Naive B cell (primary cell): Measurements from ENCODE around the gene ATM. TPM values are rescaled to one million over a fixed set of nuclear protein-coding genes. Genes with fewer than 3 reads are reported as not detected.

Source experiments
- ATAC-seq, 2 donors: fragments of 150-1000 bp; cut with Tn5 transposase; 2 replicates each; pipeline ENCODE4 v1.10.0; 2021; ENCODE audit warnings: low read depth in 2 of 2, mild to moderate bottlenecking in 2 of 2, moderate library complexity in 2 of 2
- DNase-seq: peaks from one replicate; pipeline ENCODE4 v3.0.0; 2022
- H3K27ac Mint-ChIP-seq, 6 donors: one replicate each; pipeline ENCODE4 v1.8.0; 2020 to 2022; ENCODE audit warnings: mild to moderate bottlenecking in 6 of 6, mixed read lengths in 6 of 6, moderate library complexity in 5 of 6, inconsistent platforms in 2 of 6
- H3K27me3 Mint-ChIP-seq, 3 donors: one replicate each; pipeline ENCODE4 v1.8.0; 2021 to 2022; ENCODE audit warnings: mixed read lengths in 3 of 3, mild to moderate bottlenecking in 1 of 3
- H3K36me3 Mint-ChIP-seq, 2 donors: one replicate each; pipeline ENCODE4 v1.8.0; 2020 to 2022; ENCODE audit warnings: mixed read lengths in 2 of 2, inconsistent platforms in 1 of 2, mild to moderate bottlenecking in 1 of 2
- H3K4me1 Mint-ChIP-seq, 3 donors: one replicate each; pipeline ENCODE4 v1.8.0; 2020 to 2022; ENCODE audit warnings: mixed read lengths in 3 of 3, inconsistent platforms in 1 of 3, mild to moderate bottlenecking in 1 of 3, moderate library complexity in 1 of 3
- H3K4me3 Mint-ChIP-seq, 8 donors: one replicate each; pipeline ENCODE4 v1.8.0; 2020 to 2022; ENCODE audit warnings: mild to moderate bottlenecking in 8 of 8, mixed read lengths in 8 of 8, moderate library complexity in 8 of 8, inconsistent platforms in 2 of 8
- H3K9me3 Mint-ChIP-seq, 7 donors: one replicate each; pipeline ENCODE4 v1.8.0; 2020 to 2022; ENCODE audit warnings: mixed read lengths in 7 of 7, mild to moderate bottlenecking in 5 of 7, inconsistent platforms in 2 of 7, moderate library complexity in 1 of 7
- polyA plus RNA-seq, 6 donors: library from polyadenylated mRNA; unstranded; fragments of 300-500 nt; fragmentation: Illumina TruSeq; gene quantifications; one replicate each; pipeline ENCODE4 v1.2.3, GENCODE V29; 2021; ENCODE audit warnings: low read depth in 6 of 6

ATM gene
- polyA plus RNA-seq, 6 donors from 2014 or later = 36.3 to 68.2 (median 48.4) TPM

DNA sequence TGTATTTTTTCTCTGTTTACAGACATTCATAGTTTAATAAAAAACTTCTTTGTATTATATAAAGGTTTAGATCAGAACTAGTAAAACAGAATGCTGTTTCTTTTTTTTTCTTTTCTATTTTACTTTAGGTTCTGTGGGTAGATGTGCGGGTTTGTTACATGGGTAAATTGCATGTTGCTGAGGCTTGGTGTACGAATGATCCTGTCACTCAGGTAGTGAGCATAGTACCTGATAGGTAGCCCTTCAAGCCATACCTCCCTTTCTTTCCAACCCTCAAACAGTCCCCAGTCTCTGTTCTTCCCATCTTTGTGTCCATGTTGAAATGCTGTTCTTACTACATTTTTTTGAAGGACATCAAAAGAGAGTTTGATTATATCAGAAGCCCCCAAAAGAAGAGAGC is 3.2 kb downstream of the ATM start:
- Mint-ChIP-seq H3K4me3 (peak overlapping the region in 4 of 8 donors; percentile 68 to 84 (median 74)), H3K27ac (peak overlapping the region in 4 of 6 donors; percentile 54 to 97 (median 92)), H3K4me1 (peaks cover 24 to 30% (median 27%) of the 10 kb centered on the region in 3 donors), H3K27me3 (no peaks in the 10 kb centered on the region), H3K9me3 (no peaks in the 10 kb centered on the region), H3K36me3 (peaks cover 0 to 7% of the 10 kb centered on the region in 2 donors)
- DNase-seq (no peak), ATAC-seq (no peak)

DNA sequence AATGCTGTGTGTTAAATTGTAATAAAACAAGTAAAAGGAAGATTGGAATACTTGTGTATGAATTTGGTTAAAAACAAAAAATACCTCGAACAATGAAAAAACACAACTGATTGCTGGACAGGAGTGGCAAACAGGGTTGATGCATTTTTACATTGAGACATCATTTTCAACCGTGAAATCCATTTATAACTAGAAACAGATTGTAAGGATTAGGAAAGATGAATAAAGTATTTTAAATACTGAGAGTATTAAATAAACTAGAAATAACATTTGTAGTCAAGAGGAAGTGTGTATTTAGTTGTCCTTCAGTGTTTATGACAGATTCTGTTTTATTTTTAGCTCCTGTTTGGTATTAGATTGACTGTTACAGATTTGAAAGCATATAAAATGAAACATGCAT is 5.4 kb downstream of the ATM start:
- peak overlapping the region in 2 of 8 donors; percentile 65 to 68 for H3K4me3 Mint-ChIP-seq
- ATAC-seq = no peak
- H3K27ac Mint-ChIP-seq = peak overlapping the region in 2 of 6 donors; percentile 24 to 78
- no peak for DNase-seq
- no peaks in the 10 kb centered on the region for H3K9me3 Mint-ChIP-seq
- no peaks in the 10 kb centered on the region for H3K27me3 Mint-ChIP-seq
- peaks cover 8 to 14% of the 10 kb centered on the region in 2 donors for H3K36me3 Mint-ChIP-seq
- H3K4me1 Mint-ChIP-seq = peaks cover 24 to 29% (median 24%) of the 10 kb centered on the region in 3 donors

DNA sequence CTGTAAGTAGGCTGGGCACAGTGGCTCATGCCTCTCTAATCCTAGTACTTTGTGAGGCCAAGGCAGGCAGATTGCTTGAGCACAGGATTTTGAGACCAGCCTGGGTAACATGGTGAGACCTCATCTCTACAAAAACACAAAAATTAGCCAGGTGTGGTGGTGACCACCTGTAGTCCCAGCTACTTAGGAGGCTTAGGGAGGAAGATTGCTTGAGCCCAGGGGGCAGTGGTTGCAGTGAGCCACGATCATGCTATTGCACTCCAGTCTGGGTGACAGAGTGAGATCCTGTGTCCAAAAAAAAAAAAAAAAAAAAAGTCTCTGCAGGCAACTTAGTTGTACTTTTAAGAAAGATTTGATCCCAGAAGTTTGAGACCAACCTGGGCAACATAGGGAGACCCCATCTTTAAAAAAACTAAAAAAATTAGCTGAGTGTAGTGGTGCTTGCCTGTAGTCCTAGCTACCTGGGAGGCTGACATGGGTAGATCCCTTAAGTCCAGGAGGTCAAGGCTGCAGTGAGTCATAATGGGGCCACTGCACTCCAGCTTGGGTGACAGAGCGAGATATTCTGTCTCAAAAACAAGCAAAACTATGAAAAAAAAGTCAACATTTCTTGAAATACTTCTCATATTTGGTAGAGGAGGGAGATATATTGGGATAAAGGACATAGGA is 10.5 kb downstream of the ATM start:
- DNase-seq (no peak), ATAC-seq (no peak)
- Mint-ChIP-seq H3K4me1 (peaks cover 32 to 65% (median 38%) of the 10 kb centered on the region in 3 donors), H3K4me3 (peak overlapping the region in 1 of 8 donors; percentile 29), H3K27ac (peak overlapping the region in 2 of 6 donors; percentile 50 to 93), H3K9me3 (no peaks in the 10 kb centered on the region), H3K27me3 (no peaks in the 10 kb centered on the region), H3K36me3 (peaks cover 14 to 19% of the 10 kb centered on the region in 2 donors)

GRCh38 chr11:108235192-108235591 is 12.3 kb downstream of the ATM start:
- ATAC-seq (no peak), DNase-seq (no peak)
- Mint-ChIP-seq H3K36me3 (peaks cover 14 to 17% of the 10 kb centered on the region in 2 donors), H3K4me3 (peak overlapping the region in 1 of 8 donors; percentile 21), H3K27ac (peak overlapping the region in 1 of 6 donors; percentile 94), H3K27me3 (no peaks in the 10 kb centered on the region), H3K4me1 (peaks cover 34 to 64% (median 47%) of the 10 kb centered on the region in 3 donors), H3K9me3 (no peaks in the 10 kb centered on the region)

DNA sequence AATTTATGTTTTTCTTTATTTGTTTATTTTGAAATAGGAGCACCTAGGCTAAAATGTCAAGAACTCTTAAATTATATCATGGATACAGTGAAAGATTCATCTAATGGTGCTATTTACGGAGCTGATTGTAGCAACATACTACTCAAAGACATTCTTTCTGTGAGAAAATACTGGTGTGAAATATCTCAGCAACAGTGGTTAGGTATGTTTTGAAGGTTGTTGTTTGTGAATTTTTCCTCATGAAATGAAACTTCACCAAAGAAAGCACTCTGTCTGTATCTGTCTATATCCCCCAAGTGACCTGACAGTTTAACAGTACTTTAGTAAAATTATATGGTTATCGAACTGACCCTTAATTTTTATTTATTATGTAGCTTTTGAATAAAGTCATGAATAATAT is 12.8 kb downstream of the ATM start:
- peak overlapping the region; percentile 94 to 98 (median 96) for H3K27ac Mint-ChIP-seq
- peak overlapping the region in 7 of 8 donors; percentile 72 to 90 (median 80) for H3K4me3 Mint-ChIP-seq
- DNase-seq (no peak), ATAC-seq (no peak)
- no peaks in the 10 kb centered on the region for H3K9me3 Mint-ChIP-seq
- H3K36me3 Mint-ChIP-seq = peaks cover 14 to 19% of the 10 kb centered on the region in 2 donors
- H3K4me1 Mint-ChIP-seq = peaks cover 36 to 64% (median 50%) of the 10 kb centered on the region in 3 donors
- no peaks in the 10 kb centered on the region for H3K27me3 Mint-ChIP-seq

- Mint-ChIP-seq H3K4me1 (peaks cover 34 to 62% (median 52%) of the 10 kb centered on the region in 3 donors), H3K4me3 (peak overlapping the region; percentile 72 to 90 (median 82)), H3K27me3 (no peaks in the 10 kb centered on the region), H3K27ac (peak overlapping the region; percentile 94 to 98 (median 96)), H3K36me3 (peaks cover 11 to 16% of the 10 kb centered on the region in 2 donors), H3K9me3 (no peaks in the 10 kb centered on the region)
- ATAC-seq (peak; percentile 62 to 63), DNase-seq (peak; percentile 26)
Measured at GRCh38 chr11:108237058-108237481, 14.2 kb downstream of the ATM start.

DNA sequence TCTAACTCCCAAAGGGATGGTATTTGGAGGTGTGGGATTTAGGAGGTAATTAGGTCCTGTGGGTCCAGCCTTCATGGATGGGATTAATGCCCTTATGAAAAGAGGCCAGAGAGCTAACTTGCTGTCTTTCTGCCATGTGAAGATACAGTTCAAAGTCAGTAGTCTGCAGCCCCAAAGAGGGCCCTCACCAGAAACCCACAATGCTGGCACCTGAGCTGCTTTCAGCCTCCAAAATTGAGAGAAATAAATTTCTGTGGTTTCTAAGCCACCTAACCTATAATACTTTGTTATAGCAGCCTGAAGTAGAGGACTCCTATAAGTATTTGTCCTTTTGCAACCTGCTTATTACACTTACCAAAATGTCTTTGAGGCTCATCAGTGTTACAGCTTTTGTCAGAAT is 16.2 kb downstream of the ATM start:
- no peak for ATAC-seq
- DNase-seq = no peak
- H3K27me3 Mint-ChIP-seq = no peaks in the 10 kb centered on the region
- H3K27ac Mint-ChIP-seq = peak overlapping the region in 3 of 6 donors; percentile 16 to 69 (median 61)
- peak overlapping the region in 2 of 8 donors; percentile 2 to 9 for H3K4me3 Mint-ChIP-seq
- peaks cover 29 to 58% (median 44%) of the 10 kb centered on the region in 3 donors for H3K4me1 Mint-ChIP-seq
- peaks cover 7 to 17% of the 10 kb centered on the region in 2 donors for H3K36me3 Mint-ChIP-seq
- no peaks in the 10 kb centered on the region for H3K9me3 Mint-ChIP-seq

DNA sequence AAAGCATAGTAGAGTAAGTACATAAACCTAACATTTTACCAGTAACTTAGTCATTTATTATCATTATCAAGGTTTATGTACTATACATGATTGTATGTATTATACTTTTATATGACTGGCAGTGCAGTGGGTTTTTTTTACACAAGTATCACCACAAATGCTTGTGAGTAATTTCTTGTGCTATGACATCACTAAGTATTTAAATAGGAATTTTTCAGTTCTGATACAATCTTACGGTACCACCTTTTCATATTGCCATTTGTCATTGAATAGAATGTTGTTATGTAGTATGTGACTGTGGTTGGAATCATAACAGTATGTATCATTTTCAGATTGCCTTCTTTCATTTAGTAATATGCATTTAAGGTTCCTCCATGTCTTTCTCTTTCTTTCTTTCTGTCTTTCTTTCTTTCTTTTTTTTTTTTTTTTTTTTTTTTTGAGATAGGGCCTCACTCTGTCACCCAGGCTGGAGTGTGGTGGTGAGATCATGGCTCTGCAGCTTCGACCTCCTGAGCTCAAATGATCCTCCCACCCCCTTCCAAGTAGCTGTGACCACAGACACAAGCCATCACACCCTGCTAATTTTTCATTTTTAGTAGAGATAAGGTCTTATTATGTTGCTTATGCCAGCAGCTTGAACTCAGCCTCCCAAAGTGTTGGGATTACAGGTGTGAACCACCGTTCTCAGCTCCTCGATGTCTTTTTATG is 18.6 kb downstream of the ATM start:
- peaks cover 22 to 40% (median 36%) of the 10 kb centered on the region in 3 donors for H3K4me1 Mint-ChIP-seq
- no peak overlapping the region for H3K4me3 Mint-ChIP-seq
- DNase-seq (no peak), ATAC-seq (no peak)
- peak overlapping the region in 1 of 6 donors; percentile 72 for H3K27ac Mint-ChIP-seq
- H3K9me3 Mint-ChIP-seq = no peaks in the 10 kb centered on the region
- peaks cover 7 to 15% of the 10 kb centered on the region in 2 donors for H3K36me3 Mint-ChIP-seq
- H3K27me3 Mint-ChIP-seq = no peaks in the 10 kb centered on the region

GRCh38 chr11:108242422-108242821 is 19.6 kb downstream of the ATM start:
- Mint-ChIP-seq H3K27me3 (no peaks in the 10 kb centered on the region), H3K27ac (peak overlapping the region in 2 of 6 donors; percentile 20 to 54), H3K4me3 (no peak overlapping the region), H3K9me3 (no peaks in the 10 kb centered on the region), H3K4me1 (peaks cover 14 to 34% (median 26%) of the 10 kb centered on the region in 3 donors), H3K36me3 (peaks cover 7 to 20% of the 10 kb centered on the region in 2 donors)
- ATAC-seq (no peak), DNase-seq (no peak)

- ATAC-seq = no peak
- no peak overlapping the region for H3K4me3 Mint-ChIP-seq
- no peak for DNase-seq
- H3K9me3 Mint-ChIP-seq = no peaks in the 10 kb centered on the region
- H3K27me3 Mint-ChIP-seq = no peaks in the 10 kb centered on the region
- peaks cover 8 to 21% of the 10 kb centered on the region in 2 donors for H3K36me3 Mint-ChIP-seq
- H3K27ac Mint-ChIP-seq = peak overlapping the region in 1 of 6 donors; percentile 66
- peaks cover 0 to 14% (median 0%) of the 10 kb centered on the region in 3 donors for H3K4me1 Mint-ChIP-seq
Measured at GRCh38 chr11:108246308-108246707, 23.4 kb downstream of the ATM start.

GRCh38 chr11:108246885-108247284 is 24.0 kb downstream of the ATM start:
- no peak for DNase-seq

DNA sequence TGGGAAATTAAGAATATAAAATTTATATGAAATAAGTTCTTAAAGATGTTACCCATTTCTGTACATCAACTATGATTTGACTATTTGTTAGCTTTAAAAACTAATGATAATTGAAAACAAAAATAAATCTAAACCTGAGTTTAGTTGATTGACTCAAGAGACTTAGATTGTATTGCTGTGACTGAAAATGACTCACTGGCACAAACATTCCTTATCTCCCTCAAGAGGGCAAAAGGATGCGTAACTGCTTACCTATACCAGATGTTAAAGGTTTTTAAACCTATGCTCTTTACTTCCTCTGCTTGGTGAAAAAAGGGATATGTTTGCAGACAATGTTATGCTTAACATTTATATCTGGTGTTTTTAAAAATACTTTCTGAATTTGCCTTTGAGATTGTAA is 30.3 kb downstream of the ATM start:
- H3K36me3 Mint-ChIP-seq = peaks cover 26 to 36% of the 10 kb centered on the region in 2 donors
- no peak for DNase-seq
- ATAC-seq = no peak
- H3K9me3 Mint-ChIP-seq = no peaks in the 10 kb centered on the region
- peak overlapping the region in 1 of 6 donors; percentile 28 for H3K27ac Mint-ChIP-seq
- no peaks in the 10 kb centered on the region for H3K27me3 Mint-ChIP-seq
- H3K4me3 Mint-ChIP-seq = no peak overlapping the region
- H3K4me1 Mint-ChIP-seq = peaks cover 0 to 4% (median 4%) of the 10 kb centered on the region in 3 donors

More at GRCh38 chr11:108246885-108247284, 24.0 kb downstream of the ATM start:
- Mint-ChIP-seq H3K9me3 (no peaks in the 10 kb centered on the region), H3K27ac (no peak overlapping the region), H3K27me3 (no peaks in the 10 kb centered on the region), H3K36me3 (peaks cover 14 to 27% of the 10 kb centered on the region in 2 donors), H3K4me1 (peaks cover 0 to 13% (median 0%) of the 10 kb centered on the region in 3 donors), H3K4me3 (no peak overlapping the region)
- no peak for ATAC-seq

GRCh38 chr11:108269583-108269982 is 46.7 kb downstream of the ATM start:
- peaks cover 0 to 7% (median under 1%) of the 10 kb centered on the region in 7 donors for H3K9me3 Mint-ChIP-seq
- no peaks in the 10 kb centered on the region for H3K27me3 Mint-ChIP-seq
- peaks cover 2 to 8% (median 2%) of the 10 kb centered on the region in 3 donors for H3K4me1 Mint-ChIP-seq
- DNase-seq = no peak
- H3K36me3 Mint-ChIP-seq = peaks cover 14 to 31% of the 10 kb centered on the region in 2 donors
- ATAC-seq = no peak
- no peak overlapping the region for H3K4me3 Mint-ChIP-seq
- peak overlapping the region in 5 of 6 donors; percentile 24 to 73 (median 60) for H3K27ac Mint-ChIP-seq
